HG03342 (cell line): ENCODE measurements around the gene ICAM3.
"Not testable (repeated sequence)": the region's sequence is repeated elsewhere in the genome, so short reads cannot be mapped to it uniquely, and the experiment has no call there.

Experiments
- ATAC-seq: cut with Tn5 transposase; IDR thresholded peaks from one replicate; pipeline ENCODE4 v1.9.1; 2021; ENCODE audit warnings: mild to moderate bottlenecking, moderate library complexity; ENCODE audit not compliant: unreplicated experiment

ICAM3 gene

GRCh38 chr19:10352764-10353671, 13.6 kb upstream of the ICAM3 start:
- no peak for ATAC-seq

DNA sequence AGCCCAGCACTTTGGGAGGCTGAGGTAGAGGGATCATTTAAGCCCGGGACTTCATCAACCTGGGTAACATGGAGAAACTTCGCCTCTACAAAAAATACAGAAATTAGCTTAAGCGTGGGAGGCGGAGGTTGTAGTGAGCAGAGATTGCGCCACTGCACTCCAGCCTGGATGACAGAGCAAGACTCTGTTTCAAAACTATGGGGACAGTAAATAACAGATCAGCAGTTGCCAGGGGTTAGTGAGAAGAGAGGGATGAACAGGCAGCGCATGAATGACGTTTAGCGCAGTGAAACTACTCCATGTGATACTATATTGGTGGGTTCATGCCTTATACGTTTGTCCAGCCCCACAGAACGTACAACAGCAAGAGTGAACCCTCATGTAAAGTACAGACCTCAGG, 7.1 kb upstream of the ICAM3 start:
- no peak for ATAC-seq

DNA sequence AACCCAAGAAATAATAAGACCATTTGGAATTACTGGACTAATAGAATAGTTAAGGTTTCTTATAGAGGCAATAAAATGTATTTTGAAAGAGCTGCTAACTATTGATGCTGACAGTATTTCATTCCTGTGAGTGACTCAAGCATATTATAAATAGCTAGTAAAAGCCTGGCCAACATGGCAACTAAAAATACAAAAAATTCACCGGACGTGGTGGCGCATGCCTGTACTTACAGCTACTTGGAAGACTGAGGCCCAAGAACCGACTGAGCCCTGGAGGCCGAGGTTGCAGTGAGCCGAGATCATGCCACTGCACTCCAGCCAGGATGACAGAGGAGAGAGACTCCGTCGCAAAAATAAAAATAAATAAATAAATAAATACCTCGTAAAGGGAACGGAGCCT, 5.4 kb upstream of the ICAM3 start:
- ATAC-seq = no peak

DNA sequence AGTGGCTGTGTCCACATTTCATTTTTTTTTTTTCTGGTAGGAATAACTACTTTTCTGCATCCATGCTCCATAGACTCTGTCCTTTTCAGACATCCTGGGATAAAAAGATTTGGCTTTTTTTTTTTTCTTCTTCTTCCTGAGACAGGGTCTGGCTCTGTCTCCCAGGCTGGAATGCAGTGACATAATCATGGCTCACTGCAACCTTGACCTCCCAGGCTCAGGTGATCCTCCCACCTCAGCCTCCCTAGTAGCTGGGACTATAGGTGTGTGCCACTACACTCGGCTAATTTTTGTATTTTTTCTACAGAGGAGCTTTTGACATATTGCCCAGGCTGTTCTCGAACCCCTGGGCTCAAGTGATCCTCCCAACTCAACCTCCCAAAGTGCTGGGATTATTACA, 4.1 kb upstream of the ICAM3 start:
- no peak for ATAC-seq

DNA sequence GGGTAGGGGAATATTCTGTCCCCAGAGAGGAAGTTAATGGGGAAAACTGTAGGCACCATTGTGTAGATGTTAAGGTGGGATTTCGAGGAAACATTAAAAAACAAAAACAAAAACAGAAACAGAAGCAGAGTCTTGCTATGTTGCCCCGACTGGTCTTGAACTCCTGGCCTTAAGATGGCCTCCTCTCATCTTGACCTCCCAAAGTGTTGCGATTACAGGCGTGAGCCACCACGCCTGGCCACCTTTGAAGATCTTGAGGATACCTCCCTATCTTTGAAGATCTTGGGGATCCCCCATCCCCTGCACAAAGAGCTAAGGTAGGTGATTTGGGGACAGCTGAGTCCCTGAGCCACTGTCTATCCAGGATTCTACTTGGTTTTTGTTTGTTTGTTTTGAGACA, 553 bp upstream of the ICAM3 start:
- ATAC-seq = no peak

DNA sequence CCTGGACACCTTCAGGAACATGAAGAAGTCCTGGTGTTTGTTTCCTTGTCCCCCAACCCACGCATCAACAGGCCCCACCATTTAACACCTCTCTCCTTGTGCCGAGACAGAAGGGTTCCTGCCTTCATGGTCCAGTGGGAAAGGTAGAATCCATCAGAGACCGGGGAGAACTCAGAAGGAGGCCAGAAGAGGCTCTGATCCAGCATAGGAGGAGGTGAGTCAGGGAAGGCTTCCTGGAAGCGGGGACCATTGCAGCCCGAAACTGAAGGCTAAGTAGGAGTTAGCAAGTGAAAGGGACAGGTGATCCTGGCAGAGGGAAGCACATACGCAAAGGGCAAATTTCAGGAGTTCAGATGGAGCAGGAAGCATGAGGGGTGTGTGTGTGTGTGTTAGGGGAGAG, 484 bp downstream of the ICAM3 start:
- ATAC-seq = no peak

DNA sequence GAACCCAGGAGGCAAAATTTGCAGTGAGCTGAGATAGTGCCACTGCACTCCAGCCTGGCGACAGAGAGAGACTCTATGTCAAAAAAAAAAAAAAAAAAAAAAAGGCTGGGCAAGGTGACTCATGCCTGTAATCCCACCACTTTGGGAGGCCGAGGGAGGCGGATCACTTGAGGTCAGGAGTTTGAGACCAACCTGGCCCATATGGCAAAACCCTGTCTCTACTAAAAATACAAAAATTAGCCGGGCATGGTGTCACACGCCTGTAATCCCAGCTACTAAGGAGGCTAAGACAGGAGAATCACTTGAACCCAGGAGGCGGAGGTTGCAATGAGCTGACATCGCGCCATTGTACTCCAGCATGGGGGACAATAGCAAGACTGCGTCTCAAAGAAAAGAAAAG, 2.7 kb downstream of the ICAM3 start:
- ATAC-seq = not testable (repeated sequence)

GRCh38 chr19:10335352-10335985, 4.0 kb downstream of the ICAM3 start:
- no peak for ATAC-seq

- no peak for ATAC-seq
These were observed 4.7 kb downstream of the ICAM3 start for GRCh38 chr19:10334588-10335351.

DNA sequence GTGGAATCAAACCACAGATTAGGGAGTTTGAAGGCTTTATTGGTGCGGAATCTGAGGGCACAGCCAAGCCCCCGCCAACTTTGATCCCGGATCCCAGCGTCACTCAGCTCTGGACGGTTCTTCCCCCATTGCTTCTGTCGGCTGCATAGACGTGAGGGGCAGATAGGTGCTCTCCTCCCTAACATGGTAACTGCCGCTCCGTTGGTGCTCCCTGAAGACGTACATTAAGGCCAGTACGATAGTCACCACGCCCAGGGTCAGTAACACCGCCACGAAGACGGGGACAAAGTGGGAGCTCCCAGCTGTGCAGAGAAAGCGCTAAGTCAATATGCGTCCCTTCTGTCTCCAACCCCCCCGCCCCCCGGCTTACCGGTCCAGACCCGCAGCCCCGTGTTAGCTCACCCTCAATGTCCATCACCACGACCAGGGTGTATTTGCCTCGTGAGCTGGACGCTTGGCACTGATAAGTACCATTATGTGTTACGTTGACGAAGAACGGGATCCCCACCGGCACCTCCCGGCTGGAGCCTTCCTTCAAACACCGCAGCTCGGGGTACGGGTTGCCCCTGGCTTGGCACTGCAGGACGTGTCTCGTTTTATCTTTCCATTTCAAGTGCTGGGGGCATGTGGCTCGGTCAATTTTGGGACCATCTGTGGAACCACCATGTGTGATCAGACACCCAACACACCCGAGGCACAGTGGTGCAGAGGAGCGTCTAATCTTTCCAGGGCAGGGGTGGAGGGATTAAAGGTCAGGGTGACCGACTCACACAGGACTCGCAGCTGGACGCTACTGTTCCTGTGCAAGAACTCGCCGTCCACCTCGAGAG, 5.5 kb downstream of the ICAM3 start:
- no peak for ATAC-seq

- peak; percentile 90 for ATAC-seq
These were observed 6.3 kb downstream of the ICAM3 start, which contains the start of gene RAVER1 for GRCh38 chr19:10332965-10333757. Gene RAVER1 (minus strand): TSS chr19:10333529. CDS start chr19:10333507, 22 bp downstream.

DNA sequence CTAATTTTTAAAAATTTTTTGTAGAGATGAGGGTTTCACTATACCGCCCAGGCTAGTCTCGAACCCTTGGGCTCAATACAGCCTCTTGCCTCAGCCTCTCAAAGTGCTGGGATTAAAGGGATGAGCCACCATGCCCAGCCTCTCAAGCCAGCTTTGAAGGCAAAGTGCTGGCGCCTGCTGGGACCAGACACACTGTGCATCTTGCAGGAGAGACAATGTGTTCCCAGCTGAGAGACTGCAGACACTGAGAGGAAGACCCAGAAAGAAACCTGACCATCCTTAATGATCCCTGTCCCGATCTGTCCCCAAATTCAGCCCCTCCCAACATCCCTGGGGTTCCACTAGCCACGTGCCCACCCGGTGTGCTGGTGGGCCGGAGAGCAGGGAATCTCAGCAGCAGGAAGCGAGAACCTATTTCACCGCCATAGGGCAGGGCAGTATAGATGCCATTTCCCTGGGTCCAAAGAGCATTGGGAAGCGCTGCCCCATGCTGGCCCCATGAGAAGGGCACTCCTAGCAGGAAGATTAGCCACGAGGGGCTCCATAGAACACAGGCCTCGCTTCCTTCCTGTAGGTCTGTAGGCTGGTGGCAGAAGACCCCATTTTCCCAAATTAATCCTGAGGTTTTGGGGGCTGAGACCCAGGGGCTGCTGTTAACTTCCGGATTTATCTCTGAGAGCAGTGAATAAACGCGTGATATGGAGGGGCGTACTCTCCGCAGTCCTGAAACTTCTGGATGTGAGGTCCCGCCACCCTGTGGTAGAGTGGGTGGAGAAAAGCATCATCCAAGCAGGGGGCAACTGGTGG, 7.1 kb downstream of the ICAM3 start:
- ATAC-seq = peak; percentile 4

DNA sequence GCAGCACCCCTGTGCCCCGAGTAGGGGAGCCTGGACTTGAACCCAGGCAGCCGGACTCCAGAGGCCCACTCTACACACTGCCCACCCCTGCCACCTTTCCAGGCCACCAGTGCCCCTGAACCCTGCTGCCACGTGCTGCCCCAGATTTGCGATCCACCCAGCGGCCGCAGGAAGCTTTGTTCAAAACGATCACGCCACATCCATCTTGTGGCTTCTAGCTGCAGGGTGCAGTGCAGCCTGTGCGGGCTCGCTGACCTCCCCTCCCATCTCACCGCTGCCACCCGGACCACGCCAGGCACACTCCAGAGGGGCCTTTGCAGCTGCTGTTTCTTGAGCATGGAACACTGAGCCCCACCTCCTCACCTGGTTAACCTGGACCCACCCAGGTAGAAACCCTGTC, 9.9 kb downstream of the ICAM3 start:
- ATAC-seq = no peak

DNA sequence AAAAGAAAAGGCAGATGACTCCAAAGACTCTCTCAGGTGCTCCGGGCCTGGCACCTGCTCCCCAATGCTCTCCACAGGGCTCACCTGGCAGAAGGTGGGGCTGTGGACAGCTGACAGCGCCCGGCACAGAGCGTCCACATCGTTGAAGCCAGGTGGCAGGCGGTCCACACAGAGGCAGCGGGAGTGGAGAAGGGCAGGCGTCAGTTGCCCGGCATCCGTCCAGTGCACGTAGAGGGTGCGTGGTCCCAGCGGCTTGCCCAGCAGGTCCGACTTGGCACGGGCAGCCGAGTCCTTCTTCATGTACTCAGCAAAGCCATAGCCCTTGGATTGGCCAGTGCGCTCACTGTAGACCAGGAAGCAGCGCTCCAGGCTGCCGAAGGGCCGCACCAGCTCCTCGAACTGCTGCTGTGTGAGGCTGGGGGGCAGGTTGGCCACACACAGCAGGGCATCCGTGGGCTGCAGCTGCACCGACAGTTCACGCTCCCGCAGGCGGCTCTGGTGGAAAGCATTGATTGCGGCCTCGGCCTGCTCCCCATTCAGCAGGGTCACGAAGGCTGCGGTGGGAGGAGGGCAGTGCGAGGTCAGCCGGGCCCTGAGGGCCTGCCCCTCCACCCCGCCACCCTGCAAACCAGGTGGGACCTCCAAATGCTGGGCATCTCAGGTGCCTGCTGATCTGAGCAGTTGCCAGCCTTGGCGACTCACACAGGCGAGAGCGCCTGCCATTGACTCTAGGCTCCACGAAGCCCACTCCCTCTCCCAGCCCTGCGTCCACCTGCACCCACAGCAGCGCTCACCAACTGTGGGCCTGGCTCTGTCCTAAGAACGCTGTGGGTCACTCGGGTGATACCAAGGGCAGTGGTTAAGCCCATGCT, 10.6 kb downstream of the ICAM3 start:
- ATAC-seq = no peak

GRCh38 chr19:10327793-10328192, 11.6 kb downstream of the ICAM3 start:
- ATAC-seq = no peak

DNA sequence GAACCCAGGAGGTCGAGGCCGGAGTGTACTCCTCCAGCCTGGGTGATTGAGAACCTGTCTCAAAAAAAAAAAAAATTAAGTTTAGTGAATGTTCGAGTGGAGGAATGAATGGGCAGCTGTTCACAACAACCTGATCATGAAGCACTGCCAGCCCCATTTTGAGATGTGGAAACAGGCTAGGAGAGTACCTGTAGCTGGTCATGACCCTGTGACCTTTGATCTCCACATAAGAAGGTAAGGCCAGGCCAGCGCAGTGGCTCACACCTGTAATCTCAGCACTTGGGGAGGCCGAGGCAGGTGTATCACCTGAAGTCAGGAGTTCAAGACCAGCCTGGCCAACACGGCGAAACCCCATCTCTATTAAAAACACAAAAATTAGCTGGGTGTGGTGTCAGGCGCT, 13.7 kb downstream of the ICAM3 start:
- ATAC-seq = no peak

- ATAC-seq = no peak
These were observed 17.3 kb downstream of the ICAM3 start for GRCh38 chr19:10321874-10322835.
